Measurements from ENCODE around the gene KCTD21.

The KCTD21 gene

DNA sequence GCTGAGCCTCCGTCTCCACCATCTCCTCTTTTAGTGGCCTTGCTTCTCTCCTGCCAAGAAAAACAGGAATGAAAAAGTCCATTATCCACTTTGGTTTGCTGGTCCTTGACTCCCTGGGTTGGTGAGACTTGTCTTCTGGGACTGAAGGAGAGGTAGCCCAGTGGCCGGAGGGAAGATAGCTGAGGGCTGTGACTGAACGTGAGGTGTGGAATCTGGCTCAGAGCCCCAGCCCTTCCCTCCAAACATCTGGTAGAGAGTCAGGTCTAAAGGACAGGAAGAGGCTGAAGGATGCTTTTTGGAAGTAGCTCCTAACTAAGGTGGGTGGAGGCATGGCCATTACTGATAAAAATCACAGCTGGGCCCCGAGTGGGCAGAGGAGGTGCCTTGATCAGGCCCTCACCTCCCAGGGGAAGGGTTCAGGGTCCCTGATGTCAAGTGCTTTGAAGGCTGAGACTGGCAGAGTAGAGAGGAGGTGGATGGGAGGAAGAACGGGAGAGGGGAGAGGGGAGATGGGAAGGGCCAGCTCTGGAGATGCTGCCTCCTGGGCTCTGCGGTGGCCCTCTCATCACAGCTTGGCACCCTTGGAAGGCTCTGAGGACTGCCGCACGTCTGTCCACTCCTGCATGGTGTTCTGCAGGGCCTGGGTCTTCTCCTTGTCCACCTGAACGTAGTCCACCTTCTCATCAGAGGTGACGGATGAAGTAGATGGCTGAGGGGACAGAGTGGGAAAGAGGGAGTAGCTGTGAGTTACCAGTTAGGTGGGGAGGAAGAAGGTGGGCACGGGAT is 30.5 kb upstream of the KCTD21 start:
- DNase-seq (ENCODE audit: low spot score), result no peak

GRCh38 chr11:78217650-78218541 is 29.5 kb upstream of the KCTD21 start:
- no peak for DNase-seq (ENCODE audit: low spot score)

DNA sequence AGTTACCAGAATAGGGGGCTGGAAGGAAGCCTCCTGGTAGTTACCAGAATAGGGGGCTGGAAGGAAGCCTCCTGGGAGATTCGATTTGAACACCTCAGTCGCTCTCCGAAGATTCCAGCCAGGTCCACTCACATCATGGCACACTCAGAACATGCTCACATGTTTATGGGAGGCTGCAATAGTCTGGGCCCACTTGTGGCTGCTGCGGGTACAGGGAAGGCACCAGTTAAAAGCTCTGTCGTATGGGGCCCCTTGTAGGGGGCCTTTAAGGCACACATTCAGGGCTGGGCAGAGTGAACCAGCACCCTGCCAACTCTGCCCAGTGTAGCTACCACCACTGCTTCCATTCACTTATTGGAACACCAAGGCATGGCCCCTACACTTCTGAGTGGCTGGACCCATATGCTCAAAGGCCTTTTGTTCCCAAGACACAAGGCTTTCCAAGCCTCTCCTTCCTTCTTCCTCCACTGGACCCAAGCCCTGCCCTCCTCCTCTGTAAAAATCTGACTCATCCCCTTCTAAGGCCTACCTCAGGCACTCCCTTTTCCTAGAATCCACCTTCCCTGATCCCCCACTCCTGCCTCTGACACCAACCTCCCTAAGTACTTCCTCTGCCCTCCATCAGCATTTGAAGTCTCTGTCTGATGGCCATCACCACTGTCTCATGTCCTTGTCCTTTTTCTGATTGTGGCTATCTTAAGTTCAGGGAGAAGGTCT is 28.3 kb upstream of the KCTD21 start:
- no peak for DNase-seq (ENCODE audit: low spot score)

DNA sequence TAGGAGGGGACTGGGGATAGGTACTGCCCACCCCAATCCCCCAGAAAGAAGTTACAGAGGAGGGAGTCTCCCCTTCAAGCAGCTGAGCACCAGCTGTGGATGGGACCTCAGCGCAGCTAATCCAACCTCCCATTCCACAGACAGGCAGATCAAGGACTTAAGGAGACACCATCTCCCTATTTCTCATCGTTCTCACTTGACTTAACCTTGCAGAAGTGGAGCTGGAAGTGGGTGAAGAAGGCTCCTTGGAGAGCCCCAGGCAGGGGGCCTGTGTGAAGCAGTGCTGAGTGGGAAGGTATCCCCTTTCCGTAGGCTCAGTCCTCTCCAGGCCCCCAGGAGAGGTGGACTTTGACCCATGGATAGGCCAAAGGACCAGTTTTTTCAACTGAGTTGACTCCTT is 27.6 kb upstream of the KCTD21 start:
- DNase-seq (ENCODE audit: low spot score), result no peak

DNA sequence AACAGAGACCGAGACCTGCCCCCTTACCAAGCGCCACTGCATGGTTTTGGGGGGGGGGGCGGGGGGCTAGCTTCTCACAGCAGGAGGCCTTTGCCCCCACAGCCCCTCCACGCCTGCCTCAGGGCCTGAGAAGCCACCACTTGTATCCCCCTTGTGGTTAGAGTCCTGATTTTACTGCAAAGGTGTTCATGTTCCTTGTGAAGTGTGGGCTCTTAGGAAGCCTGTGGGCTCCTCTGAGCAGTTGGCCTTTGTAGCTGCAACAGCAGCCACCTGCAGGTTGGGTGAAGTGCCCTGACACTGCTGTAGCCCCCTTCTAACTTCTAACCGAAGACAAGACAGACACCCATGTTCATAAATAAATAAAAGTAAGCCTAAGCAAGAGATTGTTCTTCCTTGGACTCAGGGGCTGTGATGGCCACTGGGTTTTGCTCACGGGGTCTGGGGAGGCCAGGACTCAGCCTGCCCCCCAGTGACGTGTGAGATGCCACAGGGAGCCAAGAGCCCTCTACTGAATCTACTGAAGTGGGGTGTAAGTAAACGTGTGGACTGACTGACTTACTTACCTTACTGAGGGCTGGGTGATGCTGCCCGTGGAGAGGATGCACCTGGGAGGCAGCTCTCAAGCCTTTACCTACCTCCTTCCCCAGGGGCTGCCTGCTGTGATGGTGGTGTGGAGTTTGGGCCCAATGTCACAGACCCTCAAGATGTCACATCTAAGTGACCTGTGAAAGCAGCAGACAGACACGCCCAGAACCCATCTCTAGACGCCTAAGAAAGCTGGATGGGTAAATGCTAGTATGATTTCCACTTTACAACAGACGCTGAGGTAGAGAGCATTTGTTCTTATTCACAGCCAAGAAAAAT is 26.1 kb upstream of the KCTD21 start:
- no peak for DNase-seq (ENCODE audit: low spot score)

DNA sequence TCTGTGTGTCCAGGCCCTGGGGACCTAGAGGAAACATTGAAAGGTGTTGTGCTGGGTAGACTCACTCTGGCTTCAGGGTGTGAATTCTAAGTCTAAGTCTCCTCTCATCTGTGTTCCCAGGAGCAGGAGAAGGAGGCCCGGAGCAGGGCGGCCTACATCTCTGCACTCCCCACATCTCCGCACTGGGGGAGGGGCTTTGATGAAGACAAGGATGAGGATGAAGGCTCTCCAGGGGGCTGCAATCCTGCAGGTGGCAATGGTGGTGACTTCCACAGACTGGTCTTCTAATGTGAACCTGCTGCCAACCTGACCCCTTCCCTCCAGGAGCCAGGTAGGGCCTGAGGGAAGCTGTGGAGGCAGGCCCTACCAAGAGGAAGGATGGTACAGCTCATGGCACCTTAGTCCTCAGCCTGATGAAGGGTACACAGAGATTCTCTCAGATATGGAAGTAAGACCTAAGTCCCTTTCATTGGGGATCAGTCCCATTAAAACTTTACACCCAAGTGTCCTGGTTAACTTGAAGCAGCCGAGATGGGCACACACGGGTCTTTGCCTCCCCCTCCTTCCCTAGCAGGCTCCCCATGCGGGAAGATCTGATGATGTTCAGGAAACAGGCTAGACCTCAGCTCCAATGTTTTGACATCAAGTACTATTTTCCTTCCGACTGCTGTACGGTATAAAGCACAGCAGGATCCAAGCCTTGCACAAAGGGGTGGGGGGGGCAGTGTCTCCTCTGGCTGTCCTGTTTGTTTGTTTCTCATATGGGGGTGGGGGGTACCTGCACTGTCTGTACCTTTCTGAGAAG is 25.3 kb upstream of the KCTD21 start:
- DNase-seq (ENCODE audit: low spot score), result no peak

DNA sequence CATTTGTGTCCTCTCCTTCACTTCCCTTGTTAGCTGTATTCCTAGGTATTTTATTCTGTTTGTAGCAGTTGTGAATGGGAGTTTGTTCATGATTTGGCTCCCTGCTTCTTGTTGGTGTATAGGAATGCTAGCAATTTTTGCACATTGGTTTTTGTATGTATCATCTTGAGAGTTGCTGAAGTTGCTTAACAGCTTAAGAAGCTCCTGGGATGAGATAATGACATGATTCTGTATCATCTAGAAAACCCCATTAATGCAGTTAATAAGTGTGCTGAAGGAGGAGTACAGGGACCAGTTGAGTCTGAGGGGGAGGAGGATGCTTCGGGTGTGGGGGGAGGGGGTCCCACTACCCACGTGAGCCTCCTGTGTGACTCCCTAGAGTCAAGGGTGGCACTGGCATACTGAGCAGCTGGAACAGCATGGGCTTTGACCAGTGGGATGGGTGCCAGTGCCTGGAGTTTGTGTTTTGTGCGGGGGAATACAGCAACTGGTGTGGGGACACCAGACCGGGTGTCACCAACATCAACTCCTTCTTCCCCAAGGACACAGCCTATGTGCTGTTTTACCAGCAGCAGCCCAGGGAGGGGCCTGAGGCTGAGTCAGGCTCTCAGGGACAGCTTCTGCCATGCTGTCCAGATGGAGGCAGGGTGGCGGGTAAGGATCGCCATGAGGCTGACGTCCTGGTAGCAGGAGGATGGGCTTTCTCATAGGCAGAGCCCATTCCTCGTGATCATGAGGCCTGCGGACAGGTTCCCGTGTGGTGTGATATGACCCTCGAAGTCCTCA is 24.4 kb upstream of the KCTD21 start:
- no peak for DNase-seq (ENCODE audit: low spot score)

DNA sequence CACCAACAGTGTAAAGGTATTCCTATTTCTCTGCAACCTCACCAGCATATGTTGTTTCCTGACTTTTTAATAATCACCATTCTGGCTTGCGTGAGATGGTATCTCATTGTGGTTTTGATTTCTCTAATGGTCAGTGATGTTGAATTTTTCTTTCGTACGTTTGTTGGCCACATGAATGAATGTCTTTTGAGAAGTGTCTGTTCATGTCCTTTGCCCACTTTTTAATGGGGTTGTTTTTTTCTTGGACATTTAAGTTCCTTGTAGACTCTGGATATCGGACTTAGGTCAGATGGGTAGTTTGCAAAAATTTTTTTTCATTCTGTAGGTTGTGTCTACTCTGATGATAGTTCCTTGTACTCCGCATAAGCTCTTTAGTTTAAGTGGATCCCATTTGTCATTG is 23.1 kb upstream of the KCTD21 start:
- no peak for DNase-seq (ENCODE audit: low spot score)

DNA sequence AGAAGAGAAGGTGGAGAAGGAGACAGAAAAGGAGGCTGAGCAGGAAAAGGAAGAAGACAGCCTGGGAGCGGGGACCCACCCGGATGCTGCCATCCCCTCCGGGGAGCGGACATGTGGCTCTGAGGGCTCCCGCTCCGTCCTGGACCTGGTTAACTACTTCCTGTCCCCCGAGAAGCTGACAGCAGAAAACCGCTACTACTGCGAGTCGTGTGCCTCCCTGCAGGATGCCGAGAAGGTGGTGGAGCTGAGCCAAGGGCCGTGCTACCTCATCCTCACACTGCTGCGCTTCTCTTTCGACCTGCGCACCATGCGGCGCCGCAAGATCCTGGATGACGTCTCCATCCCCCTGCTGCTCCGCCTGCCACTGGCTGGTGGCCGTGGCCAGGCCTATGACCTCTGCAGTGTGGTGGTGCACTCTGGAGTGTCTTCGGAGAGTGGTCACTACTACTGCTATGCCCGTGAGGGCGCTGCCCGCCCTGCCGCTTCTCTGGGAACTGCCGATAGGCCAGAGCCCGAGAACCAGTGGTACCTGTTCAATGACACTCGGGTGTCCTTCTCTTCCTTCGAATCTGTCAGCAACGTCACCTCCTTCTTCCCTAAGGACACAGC is 21.7 kb upstream of the KCTD21 start:
- no peak for DNase-seq (ENCODE audit: low spot score)

DNA sequence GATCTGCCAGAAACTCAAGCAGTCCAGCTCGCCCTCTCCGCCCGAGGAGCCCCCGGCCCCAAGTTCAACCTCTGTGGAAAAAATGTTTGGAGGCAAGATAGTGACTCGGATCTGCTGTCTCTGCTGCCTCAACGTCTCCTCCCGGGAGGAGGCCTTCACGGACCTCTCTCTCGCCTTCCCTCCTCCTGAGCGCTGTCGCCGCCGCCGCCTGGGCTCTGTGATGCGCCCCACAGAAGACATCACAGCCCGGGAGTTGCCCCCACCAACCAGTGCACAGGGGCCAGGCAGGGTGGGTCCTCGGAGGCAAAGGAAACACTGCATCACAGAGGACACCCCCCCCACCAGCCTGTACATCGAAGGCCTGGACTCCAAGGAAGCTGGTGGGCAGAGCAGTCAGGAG is 21.1 kb upstream of the KCTD21 start:
- DNase-seq (ENCODE audit: low spot score), result no peak

DNA sequence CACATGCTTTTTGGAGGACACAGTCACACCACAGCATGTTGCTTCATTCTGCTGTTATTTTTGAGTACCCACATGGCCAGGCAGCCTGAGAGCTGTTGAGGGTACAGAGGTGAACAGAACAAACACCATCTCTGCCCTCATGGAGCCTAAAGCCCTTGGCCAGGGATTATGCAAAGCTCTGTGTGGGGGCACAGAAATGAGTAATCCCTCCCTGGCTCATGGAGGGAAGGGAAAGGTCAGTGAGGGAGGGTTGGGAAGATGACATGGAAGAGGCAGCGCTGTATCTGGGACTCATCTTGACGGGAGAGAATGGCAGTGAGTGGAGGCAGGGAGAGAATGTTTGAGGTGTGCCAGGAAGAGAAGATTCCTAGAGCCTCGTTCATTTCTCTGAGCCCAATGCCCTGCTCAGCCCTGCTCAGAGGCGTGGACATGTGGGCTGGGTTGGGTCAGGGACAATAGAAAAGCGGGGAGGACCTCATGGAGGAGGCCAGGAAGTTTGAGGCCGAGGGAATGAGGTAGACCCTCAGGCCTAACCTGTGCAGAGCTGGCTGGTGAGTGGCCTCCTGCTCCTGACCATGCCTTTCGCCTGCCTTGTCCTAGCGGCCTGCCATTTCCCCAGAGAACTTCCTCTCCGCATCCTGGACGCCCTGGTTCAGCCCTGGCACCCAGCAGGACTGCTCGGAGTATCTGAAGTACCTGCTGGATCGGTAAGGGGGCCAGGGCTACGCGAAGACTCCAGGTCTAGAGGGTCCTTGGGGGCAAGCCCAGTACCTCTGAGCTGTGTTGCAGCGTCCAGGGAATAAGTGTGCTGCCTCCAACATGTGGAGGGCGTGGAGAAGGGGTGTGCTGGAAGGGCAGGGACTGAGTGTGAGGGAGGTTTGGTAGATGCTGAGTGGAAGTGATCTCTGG is 20.1 kb upstream of the KCTD21 start:
- DNase-seq (ENCODE audit: low spot score), result no peak

DNA sequence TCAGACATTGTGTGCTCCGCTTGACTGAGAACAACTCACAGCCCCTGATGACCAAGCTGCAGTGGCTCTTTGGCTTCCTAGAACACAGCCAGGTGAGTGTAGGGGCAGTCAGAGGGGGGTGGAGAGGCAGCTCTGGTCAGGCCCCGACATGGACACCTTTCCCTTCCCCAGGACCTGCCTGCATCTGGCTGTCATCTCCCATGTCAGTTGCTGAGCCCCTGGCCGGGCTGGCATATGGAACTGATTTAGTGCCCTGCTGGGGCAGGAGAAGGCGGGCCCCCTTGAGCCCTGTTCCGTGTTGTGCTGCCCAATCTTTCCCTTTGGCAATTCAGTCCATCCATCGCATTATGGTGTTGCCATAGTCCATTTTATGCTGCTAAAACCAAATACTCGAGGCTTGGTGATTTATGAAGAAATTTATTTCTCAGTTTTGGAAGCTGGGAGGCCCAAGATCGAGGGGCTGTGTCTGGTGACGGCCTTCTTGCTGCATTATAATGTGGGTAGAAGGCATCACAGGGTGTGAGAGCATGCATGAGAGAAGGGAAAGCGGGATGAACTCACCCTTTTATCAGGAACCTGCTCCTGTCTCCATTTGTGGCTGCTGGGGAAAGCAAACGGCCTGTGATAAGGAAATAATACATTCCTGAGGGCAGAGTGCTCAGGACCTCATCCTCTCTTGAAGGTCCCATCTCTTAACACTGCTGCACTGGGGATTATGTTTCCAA is 19.3 kb upstream of the KCTD21 start:
- DNase-seq (ENCODE audit: low spot score), result no peak

- DNase-seq (ENCODE audit: low spot score), result no peak
These were observed 17.3 kb upstream of the KCTD21 start for GRCh38 chr11:78205691-78206090.

DNA sequence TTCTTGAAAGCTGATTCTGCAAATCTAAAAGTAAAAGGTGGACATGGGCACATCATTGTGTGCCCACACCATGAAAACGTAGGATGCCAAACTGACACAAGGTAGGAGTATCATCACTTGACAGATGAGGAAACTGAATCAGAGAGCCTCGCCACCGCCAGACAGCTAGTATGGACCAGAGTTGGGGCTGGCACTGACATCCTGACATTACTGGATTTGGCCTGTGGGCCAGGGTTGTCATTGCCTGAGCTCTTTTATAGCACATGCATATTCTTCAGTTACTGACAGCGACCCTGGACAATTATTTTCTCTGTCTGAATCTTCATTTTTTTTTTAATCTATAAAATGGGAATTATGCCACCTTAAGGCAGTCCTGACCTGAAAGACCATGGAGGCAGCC is 16.8 kb upstream of the KCTD21 start:
- DNase-seq (ENCODE audit: low spot score), result no peak

DNA sequence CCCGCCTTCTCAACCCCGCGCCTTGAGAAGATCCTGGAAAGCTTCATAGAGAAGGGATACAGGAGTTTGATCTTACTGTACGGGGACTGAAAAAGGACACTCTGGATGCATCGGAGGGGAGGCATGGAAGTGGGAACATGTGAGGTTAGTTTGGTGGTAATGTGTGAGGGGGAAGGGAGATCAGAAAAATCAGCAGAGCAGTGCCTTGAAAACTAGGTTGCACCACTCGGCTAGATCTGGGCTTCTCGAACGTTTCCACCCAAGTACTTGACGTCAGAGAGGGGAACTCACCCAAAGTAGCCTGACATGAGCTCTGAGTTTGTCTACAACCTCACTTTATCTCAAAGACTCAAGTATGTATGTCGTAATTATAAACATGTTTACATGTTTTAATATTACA is 14.8 kb upstream of the KCTD21 start:
- peak; percentile 58 for DNase-seq (ENCODE audit: low spot score)

DNA sequence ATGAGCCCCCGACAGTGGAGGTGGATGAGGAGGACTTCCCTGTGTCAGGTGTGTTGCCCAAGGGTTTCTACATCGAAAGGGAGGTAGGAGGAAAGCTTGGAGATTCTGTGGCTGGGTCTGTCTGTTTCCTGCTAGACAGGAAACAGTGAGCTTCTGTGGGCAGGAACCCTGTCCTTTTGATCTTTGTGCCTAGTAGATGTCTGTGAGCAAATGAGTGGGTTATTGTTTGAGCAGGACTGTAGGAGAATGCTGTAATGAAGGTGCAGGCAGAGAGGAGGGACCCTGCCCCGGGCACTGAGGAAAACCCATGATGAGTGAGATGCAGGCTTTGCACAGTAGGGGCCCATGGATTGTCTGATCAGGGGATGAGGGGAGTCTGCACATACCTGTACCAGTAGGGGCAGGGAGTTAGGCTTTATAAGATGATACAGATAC is 14.3 kb upstream of the KCTD21 start:
- DNase-seq (ENCODE audit: low spot score), result peak; percentile 75

GRCh38 chr11:78201096-78201818 is 12.8 kb upstream of the KCTD21 start:
- DNase-seq (ENCODE audit: low spot score), result peak; percentile 21
